ENCODE results near the gene CHCHD4.
"Not testable (repeated sequence)": the region's sequence is repeated elsewhere in the genome, so short reads cannot be mapped to it uniquely, and the experiment has no call there.

The CHCHD4 gene

GRCh38 chr3:14119651-14120050, 5.0 kb downstream of the CHCHD4 start:
- DNase-seq (ENCODE audit: low spot score) = no peak
- in situ Hi-C loops (cut with MboI; ENCODE audit: low pct_unique_long_range_greater_than_20kb, low sequenced_read_pairs, unreplicated experiment) = no loop called here
- TF ChIP-seq CTCF (IDR thresholded peaks at IDR 0.05; ENCODE audit: extremely low read depth, insufficient read depth, missing control alignments) = no peak

- no peak for TF ChIP-seq CTCF (IDR thresholded peaks at IDR 0.05; ENCODE audit: extremely low read depth, insufficient read depth, missing control alignments)
- peak; percentile 4 for DNase-seq (ENCODE audit: low spot score)
- in situ Hi-C loops (cut with MboI; ENCODE audit: low pct_unique_long_range_greater_than_20kb, low sequenced_read_pairs, unreplicated experiment) = no loop called here
These were observed 6.0 kb downstream of the CHCHD4 start for GRCh38 chr3:14118400-14119381.

- in situ Hi-C loops (cut with MboI; ENCODE audit: low pct_unique_long_range_greater_than_20kb, low sequenced_read_pairs, unreplicated experiment) = no loop called here
- DNase-seq (ENCODE audit: low spot score) = no peak
- TF ChIP-seq CTCF (IDR thresholded peaks at IDR 0.05; ENCODE audit: extremely low read depth, insufficient read depth, missing control alignments) = no peak
These were observed 6.9 kb downstream of the CHCHD4 start for GRCh38 chr3:14117468-14118399.

- peak; percentile 24 for TF ChIP-seq CTCF (IDR thresholded peaks at IDR 0.05; ENCODE audit: extremely low read depth, insufficient read depth, missing control alignments)
- no peak for DNase-seq (ENCODE audit: low spot score)
- in situ Hi-C loops (cut with MboI; ENCODE audit: low pct_unique_long_range_greater_than_20kb, low sequenced_read_pairs, unreplicated experiment) = no loop called here
These were observed 10.6 kb downstream of the CHCHD4 start for GRCh38 chr3:14113965-14114635.

- in situ Hi-C loops (cut with MboI; ENCODE audit: low pct_unique_long_range_greater_than_20kb, low sequenced_read_pairs, unreplicated experiment) = no loop called here
- no peak for DNase-seq (ENCODE audit: low spot score)
- no peak for TF ChIP-seq CTCF (IDR thresholded peaks at IDR 0.05; ENCODE audit: extremely low read depth, insufficient read depth, missing control alignments)
These were observed 14.0 kb downstream of the CHCHD4 start for GRCh38 chr3:14110699-14111098.

- in situ Hi-C loops (cut with MboI; ENCODE audit: low pct_unique_long_range_greater_than_20kb, low sequenced_read_pairs, unreplicated experiment) = not testable (repeated sequence)
These were observed 14.8 kb downstream of the CHCHD4 start for GRCh38 chr3:14109821-14110220.

More at GRCh38 chr3:14109821-14110220, 14.8 kb downstream of the CHCHD4 start:
- not testable (repeated sequence) for DNase-seq (ENCODE audit: low spot score)

All from GM13977 (cell line).